IPS-NIHi11 (cell line): Measurements from ENCODE around the gene UXS1.

Experiments used
- DNase-seq: peaks from one replicate; pipeline ENCODE4 v3.0.0; 2012; ENCODE audit warnings: mixed read lengths, low spot score

UXS1 gene

DNA sequence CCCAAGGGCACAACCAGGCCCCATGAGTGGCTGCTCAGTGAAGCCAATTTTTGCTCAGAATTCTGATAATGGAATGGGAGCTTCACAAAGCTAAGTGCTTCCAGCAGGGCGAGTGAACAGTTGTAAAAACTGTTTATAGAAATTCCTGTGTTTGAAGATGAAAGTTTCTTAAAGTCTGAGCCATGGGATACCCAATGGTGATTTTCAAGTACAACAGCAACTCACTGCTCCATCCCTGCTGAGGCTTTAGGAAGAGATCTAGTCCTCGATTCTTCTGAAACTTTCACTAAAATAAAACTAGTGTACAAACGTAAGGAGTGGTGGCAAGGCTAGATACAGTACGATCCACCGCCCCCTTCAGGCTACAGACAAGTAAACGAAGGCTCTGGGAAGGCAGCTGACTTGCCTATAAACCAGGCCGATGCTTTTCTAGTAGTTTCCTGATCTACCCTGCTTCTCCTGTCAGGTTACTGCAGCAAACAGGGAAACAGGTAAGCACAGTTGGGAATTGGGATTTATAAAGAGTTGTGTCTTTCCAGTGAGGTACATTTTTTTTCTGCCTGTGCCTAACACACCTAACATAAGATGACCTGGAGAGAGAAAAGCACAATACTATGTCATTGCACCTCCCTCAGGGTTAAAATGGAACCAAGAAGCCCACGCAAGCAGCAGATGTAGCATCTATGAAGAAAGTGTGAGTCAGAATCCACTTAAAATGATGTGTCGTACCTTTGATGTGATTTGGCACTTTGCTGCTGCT is 108.7 kb downstream of the UXS1 start:
- DNase-seq, result peak; percentile 26

DNA sequence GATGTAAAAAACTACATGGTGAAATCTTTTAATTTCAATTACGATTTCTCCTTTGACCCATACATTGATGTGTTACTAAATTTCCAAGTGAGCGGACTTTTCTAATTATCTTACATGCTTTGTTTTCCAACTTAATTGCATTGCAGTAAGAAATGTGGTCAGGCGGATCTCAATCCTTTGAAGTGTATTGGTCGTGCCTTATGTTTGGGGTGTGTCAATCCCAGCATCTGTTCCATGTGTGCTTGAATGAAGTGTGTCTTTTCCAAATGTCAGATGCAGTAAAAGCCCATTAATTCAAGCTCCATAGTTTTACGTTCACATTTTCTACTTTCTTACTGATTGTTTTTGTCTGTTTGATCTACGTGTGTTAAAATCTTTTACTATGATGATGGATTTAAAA is 113.1 kb downstream of the UXS1 start:
- no peak for DNase-seq

DNA sequence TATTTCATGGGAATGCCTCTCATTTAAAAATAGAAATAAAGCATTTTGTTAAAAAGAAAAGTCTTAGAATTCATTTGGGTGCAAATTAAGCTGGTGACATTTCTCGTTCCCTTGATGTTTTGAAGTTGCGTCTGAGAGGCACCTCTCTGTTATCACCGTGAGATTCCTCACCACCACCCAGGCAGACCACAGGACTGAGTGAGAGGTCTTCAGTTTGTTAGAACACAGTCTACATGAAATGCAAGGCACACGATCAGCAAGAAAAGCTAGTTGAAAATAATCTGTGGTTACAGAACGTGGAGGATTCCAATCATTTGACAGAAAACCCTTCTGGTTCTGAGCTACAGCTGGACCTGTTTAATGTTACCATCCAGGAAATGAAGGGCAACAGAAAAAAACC is 116.0 kb downstream of the UXS1 start:
- no peak for DNase-seq

GRCh38 chr2:106076941-106077340 is 117.2 kb downstream of the UXS1 start:
- DNase-seq, result no peak

GRCh38 chr2:106075048-106075447 is 119.1 kb downstream of the UXS1 start:
- no peak for DNase-seq

GRCh38 chr2:106073678-106074406 is 120.3 kb downstream of the UXS1 start:
- DNase-seq, result no peak

DNA sequence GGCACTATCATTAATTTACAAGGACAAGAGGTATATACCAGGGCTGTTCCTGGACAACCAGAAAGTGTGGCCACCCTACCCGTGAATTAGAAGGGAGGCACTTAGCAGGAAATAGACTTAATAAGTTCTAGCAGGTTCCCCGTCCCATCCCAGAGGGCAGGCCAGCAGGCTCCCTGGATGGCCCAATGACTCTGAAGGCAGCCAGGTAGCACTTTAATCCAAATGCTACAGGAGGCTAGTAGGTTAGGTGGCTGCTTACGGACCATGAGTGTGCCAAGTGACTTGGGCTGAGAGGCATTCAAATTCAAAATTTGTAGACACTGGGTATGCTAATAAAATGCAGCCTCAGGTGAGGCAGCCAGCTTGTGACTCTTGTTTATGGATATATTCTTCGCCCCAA is 123.9 kb downstream of the UXS1 start:
- no peak for DNase-seq

- DNase-seq, result no peak
These were observed 125.7 kb downstream of the UXS1 start for GRCh38 chr2:106068451-106068850.

GRCh38 chr2:106065983-106066820 is 127.9 kb downstream of the UXS1 start:
- peak; percentile 58 for DNase-seq

DNA sequence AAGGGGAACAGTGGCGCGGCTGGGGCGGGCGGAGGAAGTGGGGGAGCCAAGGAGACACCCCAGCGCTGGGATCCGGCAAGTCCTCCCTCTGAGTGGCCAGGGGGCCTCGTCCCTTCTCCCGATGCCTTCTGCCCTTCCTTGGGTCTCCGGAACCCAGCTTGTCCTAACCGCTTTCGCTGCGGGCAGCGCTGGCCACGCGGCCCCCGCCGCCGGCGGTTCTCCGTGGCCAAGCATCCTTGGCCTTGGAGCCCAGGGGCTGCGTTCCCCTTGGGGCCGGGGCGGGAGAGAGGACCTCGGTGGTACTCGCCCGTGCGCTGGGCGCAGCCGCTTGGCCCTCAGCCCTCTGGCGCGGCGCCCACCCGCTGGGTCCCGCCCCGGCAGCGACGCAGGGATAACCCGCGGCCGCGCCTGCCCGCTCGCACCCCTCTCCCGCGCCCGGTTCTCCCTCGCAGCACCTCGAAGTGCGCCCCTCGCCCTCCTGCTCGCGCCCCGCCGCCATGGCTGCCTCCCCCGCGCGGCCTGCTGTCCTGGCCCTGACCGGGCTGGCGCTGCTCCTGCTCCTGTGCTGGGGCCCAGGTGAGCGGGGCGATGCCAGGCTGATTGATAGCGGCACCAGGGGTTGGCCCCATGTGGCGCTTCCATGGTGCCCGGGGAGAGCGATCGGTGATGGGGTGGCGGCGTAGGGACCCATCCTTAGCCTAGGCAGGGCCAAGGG is 128.7 kb downstream of the UXS1 start:
- peak; percentile 54 for DNase-seq

DNA sequence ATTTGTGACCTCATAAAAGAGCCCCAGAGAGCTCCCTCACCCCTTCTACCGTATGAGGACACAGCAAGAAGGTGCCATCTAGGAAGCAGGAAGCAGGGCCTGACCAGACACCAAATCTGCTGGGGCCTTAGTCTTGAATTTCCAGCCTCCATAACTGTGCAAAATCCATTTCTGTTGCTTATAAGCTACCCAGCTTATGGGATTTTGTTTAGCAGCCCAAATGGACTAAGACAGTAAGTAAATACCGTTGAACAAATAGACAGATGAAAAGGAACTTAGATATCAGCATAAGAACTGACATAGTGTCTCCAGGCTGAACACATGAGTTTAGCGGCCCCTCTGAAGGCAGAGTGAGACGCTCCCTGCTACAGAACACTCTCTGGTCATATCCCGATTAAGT is 130.9 kb downstream of the UXS1 start:
- DNase-seq, result no peak

- no peak for DNase-seq
These were observed 131.5 kb downstream of the UXS1 start for GRCh38 chr2:106062627-106063026.

DNA sequence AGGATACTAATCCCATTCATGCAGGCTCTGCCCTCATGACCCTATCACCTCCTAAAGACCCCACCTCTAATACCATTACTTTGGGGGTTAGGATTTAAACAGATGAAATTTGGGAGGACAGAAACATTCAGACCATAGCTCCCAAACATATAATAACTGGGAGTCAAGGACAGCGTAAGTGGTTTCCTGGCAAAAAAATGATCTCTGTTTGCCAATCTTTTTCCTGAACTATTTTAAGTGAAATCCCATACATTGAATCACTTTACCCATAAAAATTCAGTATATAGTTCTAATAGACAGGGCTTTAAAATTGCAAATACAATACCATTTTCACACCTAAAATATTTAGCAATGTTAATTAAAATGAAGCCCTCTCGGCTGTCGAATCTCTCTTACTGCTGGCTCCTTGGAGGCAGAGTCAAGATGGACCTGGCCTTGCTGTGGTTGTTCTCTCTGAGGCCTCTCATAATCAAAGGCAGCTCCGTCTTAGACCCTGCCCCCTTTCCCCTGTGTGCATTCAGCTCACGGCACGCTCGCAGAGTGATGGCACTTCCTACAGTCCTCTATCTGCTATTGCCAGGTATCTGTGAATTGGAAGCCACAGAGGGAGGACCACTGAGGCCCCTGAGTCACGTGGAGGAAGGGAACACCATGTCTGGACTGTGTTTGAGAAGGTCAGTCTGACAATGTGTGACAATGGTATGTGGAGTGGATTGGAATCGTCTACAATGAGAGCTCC is 132.3 kb downstream of the UXS1 start:
- DNase-seq, result no peak

DNA sequence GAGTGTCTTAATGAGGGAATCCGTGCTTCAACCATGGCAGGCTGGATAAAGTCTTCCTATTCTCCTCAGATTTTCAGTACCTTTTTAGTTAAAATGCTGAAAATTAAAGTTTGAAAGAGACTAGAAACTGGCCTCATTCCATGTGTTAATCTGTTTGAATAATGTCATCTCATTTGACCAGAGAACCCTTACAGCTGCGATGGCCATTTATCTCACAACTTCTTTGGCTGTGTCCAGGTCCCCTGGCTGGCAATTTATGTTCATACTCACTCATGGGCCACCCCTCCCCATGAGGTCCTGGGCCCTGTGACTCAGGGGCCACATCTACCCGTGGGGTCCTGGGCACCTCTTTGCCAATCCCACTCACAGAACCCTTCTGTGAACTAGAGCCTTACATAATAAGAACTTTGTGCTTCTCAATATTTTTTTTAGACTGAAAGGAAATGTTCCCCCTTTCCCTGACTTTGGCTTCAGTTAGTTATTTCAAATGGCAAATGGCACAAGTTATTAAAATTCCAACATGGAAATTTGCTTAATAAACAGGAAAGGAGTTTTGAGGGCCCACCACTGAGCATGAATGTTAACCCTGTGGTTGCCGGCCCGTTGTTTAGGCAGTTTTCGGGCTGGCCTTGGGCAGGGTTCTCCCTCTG is 134.6 kb downstream of the UXS1 start:
- DNase-seq, result no peak

- DNase-seq, result no peak
These were observed 135.5 kb downstream of the UXS1 start for GRCh38 chr2:106058469-106059137.

GRCh38 chr2:106057206-106057605 is 136.9 kb downstream of the UXS1 start:
- no peak for DNase-seq

GRCh38 chr2:106054880-106055655 is 139.0 kb downstream of the UXS1 start:
- DNase-seq, result no peak

- no peak for DNase-seq
These were observed 139.8 kb downstream of the UXS1 start for GRCh38 chr2:106054321-106054720.

DNA sequence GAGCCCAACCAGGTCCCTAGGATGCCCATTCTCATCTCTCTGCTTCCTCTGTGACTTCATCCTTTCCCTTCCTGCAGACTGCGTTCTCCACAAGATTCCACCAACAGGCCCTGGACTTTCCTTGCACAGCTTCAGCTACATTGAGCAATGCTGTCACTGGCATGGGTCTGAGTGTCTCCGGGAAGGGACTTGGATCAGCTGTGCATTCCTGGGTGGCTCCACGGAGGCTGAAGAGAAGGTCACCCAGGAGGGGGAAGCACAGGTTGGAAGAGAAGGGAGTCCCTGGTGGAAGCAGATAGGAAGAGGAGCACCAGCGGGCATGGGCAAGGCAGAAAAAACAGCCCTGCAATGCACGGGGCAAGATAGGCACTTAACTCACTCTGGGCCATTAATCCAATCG is 140.5 kb downstream of the UXS1 start:
- no peak for DNase-seq
